Pulmonary artery endothelial cell (primary cell): ENCODE measurements around the gene RAB28. TPM values are rescaled to one million over a fixed set of nuclear protein-coding genes. Genes with fewer than 3 reads are reported as not detected.
"Not testable (repeated sequence)": the region's sequence is repeated elsewhere in the genome, so short reads cannot be mapped to it uniquely, and the experiment has no call there.

Experiments used
- DNase-seq: peaks from one replicate; pipeline ENCODE4 v3.0.0-alpha.2; 2011; ENCODE audit warnings: low read depth, low spot score
- total RNA-seq: library from RNA; depleted of rRNA; stranded (reverse); fragments of >200 nt; gene quantifications from 2 replicates; pipeline ENCODE4 v1.2.3, GENCODE V29; 2014

The RAB28 gene
- total RNA-seq, 1 donor from 2014 or later = 12.7 TPM

DNA sequence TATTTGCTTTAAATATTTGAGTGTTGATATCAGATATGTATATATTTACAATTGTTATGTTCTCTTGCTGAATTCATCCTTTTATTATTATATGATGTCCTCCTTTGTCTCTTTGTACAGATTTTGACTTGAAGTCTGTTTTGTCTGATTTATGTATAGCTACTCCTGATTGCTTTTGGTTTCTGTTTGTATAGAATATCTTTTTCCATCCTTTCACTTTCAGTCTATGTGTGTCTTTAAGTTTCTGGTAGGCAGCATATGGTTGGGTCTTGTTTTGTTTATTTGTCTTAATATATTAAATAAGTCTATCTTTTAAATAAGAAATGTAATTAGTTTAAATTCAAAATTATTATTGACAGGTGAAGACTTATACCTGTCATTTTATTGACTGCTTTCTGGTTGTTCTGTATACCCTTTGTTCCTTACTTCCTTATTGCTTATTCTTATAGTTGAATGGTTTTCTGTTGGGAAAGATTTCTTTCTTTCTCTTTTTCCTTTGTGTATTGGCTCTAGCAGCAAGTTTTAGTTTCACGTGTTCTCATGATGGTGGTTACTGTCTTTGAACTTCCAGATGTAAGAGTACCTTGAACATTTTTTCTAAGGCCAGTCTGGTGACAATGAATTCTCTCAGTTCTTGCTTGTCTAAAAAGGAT lies 31.1 kb downstream of the RAB28 start:
- no peak for DNase-seq

- DNase-seq = no peak
Measured at GRCh38 chr4:13449590-13449989, 34.5 kb downstream of the RAB28 start.

- DNase-seq = no peak
Measured at GRCh38 chr4:13445841-13446790, 38.0 kb downstream of the RAB28 start.

GRCh38 chr4:13441506-13441905 lies 42.6 kb downstream of the RAB28 start:
- no peak for DNase-seq

DNA sequence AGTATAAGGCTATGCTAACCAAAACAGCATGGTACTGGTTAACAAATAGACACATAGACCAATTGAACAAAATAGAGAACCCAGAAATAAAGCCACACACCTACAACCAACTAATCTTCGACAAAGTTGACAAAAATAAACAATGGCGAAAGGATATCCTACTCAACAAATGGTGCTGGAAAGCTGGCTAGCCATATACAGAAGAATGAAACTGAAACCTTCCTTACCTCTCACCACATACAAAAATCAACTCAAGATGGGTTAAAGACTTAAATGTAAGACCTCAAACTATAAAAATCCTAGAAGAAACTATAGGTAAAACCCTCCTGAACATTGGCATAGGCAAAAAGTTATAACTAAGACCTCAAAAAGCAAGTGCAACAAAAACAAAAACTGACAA lies 47.2 kb downstream of the RAB28 start:
- no peak for DNase-seq

DNA sequence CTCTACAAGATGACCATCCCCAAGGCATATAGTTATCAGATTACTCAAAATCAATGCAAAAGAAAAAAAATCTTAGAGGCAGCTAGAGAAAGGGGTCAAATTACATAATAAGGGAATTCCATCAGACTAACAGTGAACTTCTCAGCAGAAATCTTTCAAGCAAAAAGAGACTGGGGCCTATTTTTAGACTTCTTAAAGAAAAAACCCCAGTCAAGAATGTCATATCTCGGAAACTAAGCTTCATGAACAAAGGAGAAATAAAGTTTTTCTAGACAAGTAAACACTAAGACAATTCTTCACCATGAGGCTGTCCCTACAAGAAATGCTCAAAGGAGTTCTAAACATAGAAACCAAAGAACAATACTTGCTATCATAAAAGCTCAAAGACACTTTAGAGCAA lies 51.7 kb downstream of the RAB28 start:
- DNase-seq = no peak

DNA sequence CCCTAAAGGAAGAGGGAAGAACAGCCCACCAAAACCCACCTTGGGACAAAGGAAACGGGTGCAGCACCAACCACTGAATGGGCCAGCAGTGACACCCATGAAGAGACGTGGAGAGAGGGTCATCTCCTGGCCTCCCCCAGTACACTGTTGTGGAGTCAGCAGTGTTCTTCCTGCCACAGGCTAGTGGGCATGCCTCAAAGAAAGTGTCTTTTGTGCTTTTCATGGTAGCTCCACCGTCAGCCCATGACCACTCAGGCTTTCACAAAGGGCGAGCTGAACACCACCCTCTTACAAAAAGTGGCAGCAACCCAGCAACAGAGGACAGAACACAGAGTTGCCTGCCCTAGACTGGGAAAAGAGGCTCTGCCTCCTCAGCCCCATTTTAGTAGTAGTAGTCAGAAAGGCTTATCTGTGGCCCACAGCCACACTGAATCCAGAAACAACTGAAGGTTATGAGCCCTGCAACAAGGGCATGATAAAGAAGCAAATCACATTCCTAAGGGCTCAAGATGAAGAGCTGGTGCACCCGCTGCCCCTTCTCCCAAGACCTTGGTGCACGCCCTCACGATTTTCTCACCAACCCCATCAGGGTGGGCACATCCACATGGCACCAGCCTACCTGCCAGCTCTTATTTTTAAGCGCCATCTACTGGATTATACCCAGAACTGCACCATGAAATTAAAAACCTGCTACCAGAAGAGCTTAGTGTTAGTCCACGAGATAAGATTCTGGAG lies 53.1 kb downstream of the RAB28 start:
- no peak for DNase-seq

GRCh38 chr4:13427599-13428325 lies 56.4 kb downstream of the RAB28 start:
- no peak for DNase-seq

- no peak for DNase-seq
Measured at GRCh38 chr4:13415068-13415785, 68.9 kb downstream of the RAB28 start.

- DNase-seq = no peak
Measured at GRCh38 chr4:13413729-13414437, 70.3 kb downstream of the RAB28 start.

GRCh38 chr4:13411942-13412341 lies 72.2 kb downstream of the RAB28 start:
- DNase-seq = no peak

DNA sequence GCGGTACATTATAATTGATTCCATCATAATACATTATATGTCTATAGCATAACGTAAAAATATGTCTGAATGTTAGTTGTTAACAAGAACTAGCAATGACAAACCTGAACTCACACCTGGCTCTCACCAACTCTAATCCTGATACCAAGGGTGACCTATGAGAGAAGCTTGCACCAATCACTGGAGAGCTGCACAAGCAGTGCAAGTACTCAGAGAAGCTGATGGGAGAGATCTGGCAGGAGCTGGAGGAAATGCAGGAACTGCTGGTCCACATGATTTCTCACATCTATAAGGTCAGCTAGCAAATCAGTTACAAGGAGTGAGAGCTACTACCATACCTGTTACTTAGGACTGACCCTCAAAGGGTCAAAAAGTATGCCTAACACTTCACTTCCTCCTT lies 74.8 kb downstream of the RAB28 start:
- DNase-seq = no peak

DNA sequence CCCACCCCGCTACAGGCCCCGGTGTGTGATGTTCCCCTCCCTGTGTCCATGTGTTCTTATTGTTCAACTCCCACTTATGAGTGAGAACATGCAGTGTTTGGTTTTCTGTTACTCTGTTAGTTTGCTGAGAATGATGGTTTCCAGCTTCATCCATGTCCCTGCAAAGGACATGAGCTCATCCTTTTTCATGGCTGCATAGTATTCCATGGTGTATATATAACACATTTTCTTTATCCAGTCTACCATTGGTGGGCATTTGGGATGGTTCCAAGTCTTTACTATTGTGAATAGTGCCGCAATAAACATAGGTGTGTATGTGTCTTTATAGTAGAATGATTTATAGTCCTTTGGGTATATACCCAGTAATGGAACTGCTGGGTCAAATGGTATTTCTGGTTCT lies 78.0 kb downstream of the RAB28 start:
- not testable (repeated sequence) for DNase-seq

- no peak for DNase-seq
Measured at GRCh38 chr4:13403833-13404232, 80.3 kb downstream of the RAB28 start.

GRCh38 chr4:13403326-13403725 lies 80.8 kb downstream of the RAB28 start:
- no peak for DNase-seq

DNA sequence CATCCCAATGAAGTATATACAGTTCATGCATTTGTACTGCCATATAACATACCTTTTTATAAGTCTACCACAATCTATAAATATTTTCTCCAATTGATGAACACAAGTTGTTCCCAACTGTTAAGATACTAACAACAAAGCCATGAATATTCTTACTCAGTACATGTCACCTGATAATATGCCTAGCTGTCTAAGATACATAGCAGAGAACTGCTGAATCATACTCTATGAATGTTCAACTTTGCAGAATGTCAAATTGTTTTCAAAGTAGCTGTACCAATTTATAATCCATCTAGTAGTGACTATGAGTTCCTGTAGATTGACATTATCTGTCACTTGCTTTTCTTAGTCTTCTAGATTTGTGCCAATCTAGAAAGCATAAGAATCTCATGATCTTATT lies 84.9 kb downstream of the RAB28 start:
- DNase-seq = no peak

- DNase-seq = no peak
Measured at GRCh38 chr4:13396161-13396560, 88.0 kb downstream of the RAB28 start.

DNA sequence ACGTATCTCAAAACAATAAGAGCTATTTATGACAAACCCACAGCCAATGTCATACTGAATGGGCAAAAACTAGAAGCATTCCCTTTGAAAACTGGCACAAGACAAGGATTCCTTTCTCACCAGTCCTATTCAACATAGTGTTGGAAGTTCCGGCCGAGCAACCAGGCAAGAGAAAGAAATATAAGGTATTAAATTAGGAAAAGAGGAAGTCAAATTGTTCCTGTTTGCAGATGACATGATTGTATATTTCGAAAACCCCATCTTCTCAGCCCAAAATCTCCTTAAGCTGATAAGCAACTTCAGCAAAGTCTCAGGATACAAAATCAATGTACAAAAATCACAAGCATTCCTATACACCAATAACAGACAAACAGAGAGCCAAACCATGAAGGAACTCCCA lies 94.2 kb downstream of the RAB28 start:
- not testable (repeated sequence) for DNase-seq

DNA sequence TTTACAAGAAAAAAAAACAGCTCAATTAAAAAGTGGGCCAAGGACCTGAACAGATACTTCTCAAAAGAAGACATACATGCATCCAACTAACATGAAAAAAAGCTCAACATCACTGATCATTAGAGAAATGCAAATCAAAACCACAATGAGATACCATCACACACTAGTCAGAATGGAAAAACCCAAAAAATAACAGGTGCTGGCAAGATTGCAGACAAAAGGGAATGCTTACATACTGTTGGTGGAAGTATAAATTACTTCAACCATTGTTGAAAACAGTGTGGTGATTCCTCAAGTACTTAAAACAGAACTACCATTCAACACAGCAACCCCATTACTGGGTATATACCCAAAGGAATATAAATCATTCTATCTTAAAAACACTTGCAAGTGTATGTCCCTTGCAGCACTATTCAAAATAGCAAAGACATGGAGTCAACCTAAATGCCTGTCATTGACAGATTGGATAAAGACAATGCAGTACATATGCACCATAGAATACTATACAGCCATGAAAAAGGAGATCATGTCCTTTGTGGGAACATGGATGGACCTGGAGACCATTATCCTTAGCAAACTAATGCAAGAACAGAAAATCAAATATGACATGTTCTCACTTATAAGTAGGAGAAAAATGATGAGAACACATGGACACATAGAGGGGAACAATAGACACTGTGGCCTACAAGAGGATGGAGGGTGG lies 97.6 kb downstream of the RAB28 start:
- no peak for DNase-seq
